H1 (cell line): ENCODE data around the gene LOXHD1. TPM values are rescaled to one million over a fixed set of nuclear protein-coding genes. Genes with fewer than 3 reads are reported as not detected.

ENCODE experiments used
- CTCF ChIA-PET: fragments of 300-600 bp; sonication (Branson Sonifier 250); formaldehyde crosslinking; loops from one replicate; lab custom pipeline; 2021; ENCODE audit not compliant: partially characterized antibody; lab: Charles Lee
- POLR2A ChIA-PET: fragments of 300-600 bp; sonication (Branson Sonifier 250); formaldehyde crosslinking; loops from one replicate; lab custom pipeline; 2021; ENCODE audit warnings: inconsistent platforms; ENCODE audit not compliant: partially characterized antibody; lab: Charles Lee
- DNase-seq, 2 experiments: peaks; one replicate each; pipeline versions ENCODE4 v3.0.0 to v3.0.0-alpha.2; 2010 to 2022; ENCODE audit warnings: low spot score in 2 of 2, low read depth in 1 of 2, mixed read lengths in 1 of 2
- FAIRE-seq: peaks from 2 replicates; lab custom pipeline; 2011; peaks lifted over from hg19 to GRCh38; lab: Jason Lieb, UNC
- H2AFZ ChIP-seq: 2 replicates; pipeline ENCODE4 v1.8.1; 2012; ENCODE audit warnings: low read length, inconsistent platforms
- H2AK5ac ChIP-seq: 2 replicates; pipeline ENCODE4 v1.6.1; 2013; ENCODE audit warnings: low read depth, low read length
- H2BK120ac ChIP-seq: replicated peaks from 2 replicates; pipeline ENCODE3; 2013; ENCODE audit warnings: low read depth, low read length, inconsistent platforms
- H2BK12ac ChIP-seq: 2 replicates; pipeline ENCODE4 v1.6.1; 2013; ENCODE audit warnings: low read depth, low read length
- H2BK15ac ChIP-seq: 2 replicates; pipeline ENCODE4 v1.6.1; 2013; ENCODE audit warnings: low read length
- H2BK20ac ChIP-seq: 2 replicates; pipeline ENCODE4 v1.6.1; 2013; ENCODE audit warnings: low read length
- H2BK5ac ChIP-seq: 2 replicates; pipeline ENCODE4 v1.6.1; 2013; ENCODE audit warnings: low read depth, low read length
- H3K14ac ChIP-seq: 2 replicates; pipeline ENCODE4 v1.6.1; 2013; ENCODE audit warnings: inconsistent platforms; ENCODE audit not compliant: insufficient read length
- H3K18ac ChIP-seq: 2 replicates; pipeline ENCODE4 v1.6.1; 2013; ENCODE audit warnings: low read length; ENCODE audit errors: extremely low read depth
- H3K23ac ChIP-seq: 2 replicates; pipeline ENCODE4 v1.6.1; 2013; ENCODE audit warnings: inconsistent platforms; ENCODE audit not compliant: insufficient read length
- H3K23me2 ChIP-seq: 2 replicates; pipeline ENCODE4 v1.6.1; 2013; ENCODE audit warnings: low read depth, low read length
- H3K27ac ChIP-seq: 2 replicates; pipeline ENCODE4 v1.6.1; 2011; ENCODE audit warnings: low read depth, low read length, inconsistent platforms
- H3K27me3 ChIP-seq, 4 experiments: replicated peaks in 1 of 4; 1 replicate in 1 of 4; 2 replicates in 3 of 4; pipeline versions ENCODE4 v1.6.1 to v1.8.1; 2011 to 2013; ENCODE audit warnings: low read length in 3 of 4, mild to moderate bottlenecking in 3 of 4, inconsistent platforms in 2 of 4, mixed read lengths in 2 of 4, moderate library complexity in 1 of 4; ENCODE audit not compliant: control insufficient read depth in 3 of 4, insufficient read depth in 3 of 4; ENCODE audit errors: extremely low read depth in 1 of 4
- H3K36me3 ChIP-seq, 4 experiments: 2 replicates each; pipeline versions ENCODE4 v1.6.1 to v1.8.1; 2011 to 2013; ENCODE audit warnings: mild to moderate bottlenecking in 4 of 4, low read length in 3 of 4, moderate library complexity in 2 of 4, control low read depth in 1 of 4, inconsistent platforms in 1 of 4; ENCODE audit not compliant: insufficient read depth in 4 of 4, control insufficient read depth in 2 of 4
- H3K4ac ChIP-seq: replicated peaks from 2 replicates; pipeline ENCODE3; 2013; ENCODE audit warnings: low read length, low read depth, mixed read lengths, inconsistent platforms; ENCODE audit not compliant: insufficient read length
- H3K4me1 ChIP-seq, 4 experiments: replicated peaks in 1 of 4; 1 replicate in 1 of 4; 2 replicates in 3 of 4; pipeline versions ENCODE4 v1.6.1 to v1.8.1; 2011 to 2013; ENCODE audit warnings: low read length in 3 of 4, inconsistent platforms in 2 of 4, mixed read lengths in 1 of 4; ENCODE audit not compliant: insufficient read depth in 4 of 4, control insufficient read depth in 3 of 4
- H3K4me2 ChIP-seq, 2 experiments: 2 replicates each; pipeline versions ENCODE4 v1.6.1 to v1.8.1; 2011 to 2013; ENCODE audit warnings: low read depth in 2 of 2, low read length in 2 of 2, control low read depth in 1 of 2, inconsistent platforms in 1 of 2, mild to moderate bottlenecking in 1 of 2; ENCODE audit not compliant: insufficient read depth in 1 of 2
- H3K4me3 ChIP-seq, 4 experiments: fragments of 200-600, 300-600 bp in 1 of 4; sonication (generic), shearing (Covaris generic), sonication (Bioruptor Twin) in 1 of 4; 2 replicates each; pipeline versions ENCODE4 v1.5.1 to v1.8.1; 2011 to 2016; ENCODE audit warnings: low read length in 4 of 4, low read depth in 3 of 4, control low read depth in 2 of 4, inconsistent platforms in 2 of 4, mild to moderate bottlenecking in 2 of 4, mixed read lengths in 1 of 4, moderate library complexity in 1 of 4; ENCODE audit not compliant: insufficient read depth in 2 of 4; ENCODE audit errors: extremely low read depth in 1 of 4
- H3K56ac ChIP-seq: replicated peaks from 2 replicates; pipeline ENCODE3; 2013; ENCODE audit warnings: low read depth, mild to moderate bottlenecking, mixed read lengths, low read length, inconsistent platforms; ENCODE audit not compliant: insufficient read length
- H3K79me1 ChIP-seq: 2 replicates; pipeline ENCODE4 v1.6.1; 2013; ENCODE audit warnings: low read depth, low read length, control low read depth
- H3K79me2 ChIP-seq, 2 experiments: 2 replicates each; pipeline versions ENCODE4 v1.6.1 to v1.8.1; 2012 to 2013; ENCODE audit warnings: low read length in 2 of 2, mild to moderate bottlenecking in 2 of 2, inconsistent platforms in 1 of 2; ENCODE audit not compliant: insufficient read depth in 2 of 2, control insufficient read depth in 1 of 2
- H3K9ac ChIP-seq, 4 experiments: replicated peaks in 1 of 4; 1 replicate in 1 of 4; 2 replicates in 3 of 4; pipeline versions ENCODE4 v1.6.1 to v1.8.1; 2011 to 2013; ENCODE audit warnings: low read depth in 3 of 4, low read length in 3 of 4, control low read depth in 2 of 4, mild to moderate bottlenecking in 2 of 4, moderate library complexity in 2 of 4, inconsistent platforms in 1 of 4; ENCODE audit errors: extremely low read depth in 1 of 4
- H3K9me3 ChIP-seq, 2 experiments: 2 replicates each; pipeline versions ENCODE4 v1.6.1 to v1.8.1; 2012 to 2013; ENCODE audit warnings: mild to moderate bottlenecking in 2 of 2, moderate library complexity in 2 of 2, control low read depth in 1 of 2, inconsistent platforms in 1 of 2, low read depth in 1 of 2, low read length in 1 of 2, mixed read lengths in 1 of 2; ENCODE audit not compliant: insufficient read depth in 2 of 2
- H4K20me1 ChIP-seq, 2 experiments: replicated peaks in 1 of 2; 2 replicates each; pipeline versions ENCODE3 to v1.8.1; 2011 to 2013; ENCODE audit warnings: inconsistent platforms in 2 of 2, low read length in 2 of 2, mild to moderate bottlenecking in 1 of 2; ENCODE audit not compliant: insufficient read depth in 2 of 2, control insufficient read depth in 1 of 2
- H4K5ac ChIP-seq: 2 replicates; pipeline ENCODE4 v1.6.1; 2013; ENCODE audit warnings: low read length, low read depth, mixed read lengths, inconsistent platforms; ENCODE audit not compliant: insufficient read length
- H4K8ac ChIP-seq: 2 replicates; pipeline ENCODE4 v1.8.0; 2013; ENCODE audit warnings: mild to moderate bottlenecking, moderate library complexity, low read length, inconsistent platforms; ENCODE audit not compliant: insufficient read depth; ENCODE audit errors: extremely low read depth
- H4K91ac ChIP-seq: replicated peaks from 2 replicates; pipeline ENCODE3; 2013; ENCODE audit warnings: low read length, mixed read lengths, inconsistent platforms; ENCODE audit not compliant: insufficient read length
- CBX8 ChIP-seq: fragments of 300-800, 300-1000 bp; sonication (generic); IDR thresholded peaks from 2 replicates; pipeline ENCODE4 v1.7.1; 2016; ENCODE audit warnings: low read depth, low read length, borderline replicate concordance
- HDAC2 ChIP-seq, 2 experiments: fragments of 300-600 bp in 1 of 2; sonication (generic) in 1 of 2; IDR thresholded peaks; 2 replicates each; pipeline ENCODE4 v1.6.1; 2011 to 2012; ENCODE audit warnings: low read depth in 2 of 2, low read length in 2 of 2, mild to moderate bottlenecking in 2 of 2, moderate library complexity in 2 of 2, borderline replicate concordance in 1 of 2, inconsistent platforms in 1 of 2
- KDM5A ChIP-seq: fragments of 200-600 bp; IDR thresholded peaks from 2 replicates; pipeline ENCODE4 v1.7.1; 2012; ENCODE audit warnings: mild to moderate bottlenecking, low read length, inconsistent platforms, mixed read lengths
- POLR2A ChIP-seq, 2 experiments: IDR thresholded peaks; 1 replicate in 1 of 2; 2 replicates in 1 of 2; pipeline ENCODE4 v1.6.1; 2011; ENCODE audit warnings: low read depth in 2 of 2, low read length in 2 of 2, mild to moderate bottlenecking in 2 of 2; ENCODE audit errors: control extremely low read depth in 1 of 2
- RFX5 ChIP-seq: IDR thresholded peaks from 2 replicates; pipeline ENCODE4 v1.6.1; 2011; ENCODE audit warnings: low read depth, low read length, improper control_type of control experiment, borderline replicate concordance
- RNF2 ChIP-seq: fragments of 200-900, 300-1000 bp; sonication (generic); IDR thresholded peaks from 2 replicates; pipeline ENCODE4 v1.7.1; 2016; ENCODE audit warnings: borderline replicate concordance, low read depth, mild to moderate bottlenecking, antibody characterized with exemption, low read length; ENCODE audit not compliant: poor library complexity, severe bottlenecking; ENCODE audit errors: missing control alignments
- SAP30 ChIP-seq: fragments of 300-600 bp; sonication (generic); IDR thresholded peaks from 2 replicates; pipeline ENCODE4 v1.7.1; 2012; ENCODE audit warnings: low read length, moderate library complexity, mild to moderate bottlenecking, inconsistent platforms; ENCODE audit not compliant: insufficient read depth, insufficient replicate concordance
- SP4 ChIP-seq: IDR thresholded peaks from 2 replicates; pipeline ENCODE4 v1.6.1; 2012; ENCODE audit warnings: low read length, inconsistent platforms
- SRF ChIP-seq: IDR thresholded peaks from 2 replicates; pipeline ENCODE4 v1.6.1; 2011; ENCODE audit warnings: mild to moderate bottlenecking, low read depth, low read length, moderate library complexity
- TAF7 ChIP-seq: optimal IDR thresholded peaks from 2 replicates; pipeline ENCODE3; 2011; ENCODE audit warnings: low read depth, mild to moderate bottlenecking, inconsistent platforms, low read length, moderate library complexity, borderline replicate concordance
- WGBS, 2 experiments: shearing (Covaris generic) in 1 of 2; methylation state at CpG; one replicate each; pipeline versions ENCODE4 v1.1.6 to v1.1.7; 2013 to 2015; ENCODE audit warnings: low lambda C conversion rate in 2 of 2, mixed read lengths in 2 of 2, inconsistent platforms in 1 of 2, low coverage in 1 of 2, missing lambda C conversion rate in 1 of 2; ENCODE audit not compliant: insufficient replicate concordance in 2 of 2, insufficient coverage in 1 of 2, insufficient read length in 1 of 2; ENCODE audit errors: extremely low coverage in 1 of 2, missing lambda C conversion rate in 1 of 2; 5-methylcytosine and 5-hydroxymethylcytosine counted together
- polyA plus RNA-seq, 7 experiments: library from polyadenylated mRNA; depleted of rRNA in 3 of 7; stranded (reverse) in 5 of 7; unstranded in 2 of 7; fragments of >200 nt in 5 of 7; fragments of 200-250 nt in 2 of 7; gene quantifications; 1 replicate in 5 of 7; 2 replicates in 1 of 7; 4 replicates in 1 of 7; pipeline versions ENCODE4 v1.2.1 to v1.2.3, GENCODE V29; 2011 to 2013; ENCODE audit warnings: missing spikeins in 2 of 7, mixed read lengths in 2 of 7
- total RNA-seq: library from RNA; stranded (reverse); fragmentation: NEBNext Ultra II Directional; extraction: Animal tissue kit (Norgen Biotek cat#: 25700); gene quantifications from 2 replicates; pipeline ENCODE4 v1.2.1, GENCODE V29; 2021
- TF ChIP-seq, protein P1 (sequence below): IDR thresholded peaks from 2 replicates; pipeline ENCODE4 v1.6.1; 2012; ENCODE audit warnings: inconsistent platforms

LOXHD1 gene
- total and polyA plus RNA-seq, 2 of the 8 experiments (the other 6 are each of a cell fraction or from before 2014, with no cell fraction given), result 0.02 TPM; not detected in 1

GRCh38 chr18:46678785-46679399, 21.9 kb upstream of the LOXHD1 start:
- H3K14ac ChIP-seq, result no peak overlapping the region
- no peaks in the 10 kb centered on the region for H3K23me2 ChIP-seq
- no peaks in the 10 kb centered on the region for H3K36me3 ChIP-seq
- DNase-seq, result no peak
- no peak overlapping the region for H2AK5ac ChIP-seq
- no peak overlapping the region for H3K4me2 ChIP-seq
- no peak overlapping the region for H2BK15ac ChIP-seq
- H3K4me3 ChIP-seq, result no peak overlapping the region
- peaks cover 0 to 3% of the 10 kb centered on the region in 2 experiments for H4K20me1 ChIP-seq
- 85% methylated on average over 10 of the region's 10 CpGs; no CpG with 5 or more reads in 1 of the 2 experiments for WGBS, 2 experiments
- no peaks in the 10 kb centered on the region for H3K79me2 ChIP-seq
- no peak for FAIRE-seq
- ChIA-PET POLR2A (no interaction called here), CTCF (interaction anchor here (0.9 to 5.7 kb wide), 7 partner anchors 10 to 36 kb away, joined by 3 to 38 read pairs (median 4); no protein-coding TSS in a partner anchor)
- H3K56ac ChIP-seq, result no peak overlapping the region
- H2BK12ac ChIP-seq, result no peak overlapping the region
- H3K9ac ChIP-seq, result no peak overlapping the region
- no peak overlapping the region for H2BK5ac ChIP-seq
- H3K27me3 ChIP-seq, result no peaks in the 10 kb centered on the region
- no peak overlapping the region for H3K23ac ChIP-seq
- no peak overlapping the region for H2BK120ac ChIP-seq
- no peak overlapping the region for H3K27ac ChIP-seq
- H4K8ac ChIP-seq, result no peak overlapping the region
- H4K5ac ChIP-seq, result no peak overlapping the region
- H3K4me1 ChIP-seq, result peaks cover 0 to 4% (median 2%) of the 10 kb centered on the region in 4 experiments; a peak in 4 of 7 replicates
- H3K9me3 ChIP-seq, result no peaks in the 10 kb centered on the region
- no peak overlapping the region for H2AFZ ChIP-seq
- H2BK20ac ChIP-seq, result no peak overlapping the region
- H3K79me1 ChIP-seq, result no peaks in the 10 kb centered on the region
- H4K91ac ChIP-seq, result no peak overlapping the region
- H3K18ac ChIP-seq, result no peak overlapping the region
- no peak overlapping the region for H3K4ac ChIP-seq
- no peak for TF ChIP-seq SRF
- no peak for TF ChIP-seq KDM5A
- no peak for TF ChIP-seq HDAC2 (IDR thresholded peaks at IDR 0.05; ENCODE audit: borderline replicate concordance in 1 of 2, low read depth in 2 of 2, low read length in 2 of 2)
- TF ChIP-seq, protein P1, sequence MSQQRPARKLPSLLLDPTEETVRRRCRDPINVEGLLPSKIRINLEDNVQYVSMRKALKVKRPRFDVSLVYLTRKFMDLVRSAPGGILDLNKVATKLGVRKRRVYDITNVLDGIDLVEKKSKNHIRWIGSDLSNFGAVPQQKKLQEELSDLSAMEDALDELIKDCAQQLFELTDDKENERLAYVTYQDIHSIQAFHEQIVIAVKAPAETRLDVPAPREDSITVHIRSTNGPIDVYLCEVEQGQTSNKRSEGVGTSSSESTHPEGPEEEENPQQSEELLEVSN, result no peak
- no peak for TF ChIP-seq RFX5
- TF ChIP-seq SAP30, result no peak
- TF ChIP-seq TAF7, result no peak
- no peak for TF ChIP-seq SP4
- TF ChIP-seq RNF2, result no peak
- TF ChIP-seq POLR2A (IDR thresholded peaks at IDR 0.05; ENCODE audit: control extremely low read depth in 1 of 2, low read depth in 2 of 2, low read length in 2 of 2), result no peak
- no peak for TF ChIP-seq CBX8
